HuH-7 (cell line): ENCODE data around the gene DRGX.

Experiments
- DNase-seq: peaks from one replicate; pipeline ENCODE4 v3.0.0; 2011; ENCODE audit warnings: low spot score

Gene DRGX

GRCh38 chr10:49361178-49361554, 34.7 kb downstream of the DRGX start:
- DNase-seq: no peak

- no peak for DNase-seq
Observed at GRCh38 chr10:49360271-49361177, 35.4 kb downstream of the DRGX start.

- no peak for DNase-seq
Observed at GRCh38 chr10:49359349-49360270, 36.3 kb downstream of the DRGX start.

GRCh38 chr10:49357910-49358309, 38.0 kb downstream of the DRGX start:
- DNase-seq: no peak

GRCh38 chr10:49356944-49357343, 38.9 kb downstream of the DRGX start:
- no peak for DNase-seq

GRCh38 chr10:49356181-49356580, 39.7 kb downstream of the DRGX start:
- no peak for DNase-seq

- DNase-seq: no peak
Observed at GRCh38 chr10:49355221-49355620, 40.7 kb downstream of the DRGX start.

- no peak for DNase-seq
Observed at GRCh38 chr10:49354593-49354992, 41.3 kb downstream of the DRGX start.

- DNase-seq: no peak
Observed at GRCh38 chr10:49353895-49354566, 41.9 kb downstream of the DRGX start.

GRCh38 chr10:49353026-49353894, 42.6 kb downstream of the DRGX start:
- DNase-seq: no peak

- no peak for DNase-seq
Observed at GRCh38 chr10:49352323-49352722, 43.6 kb downstream of the DRGX start.

- no peak for DNase-seq
Observed at GRCh38 chr10:49351669-49352068, 44.2 kb downstream of the DRGX start.

GRCh38 chr10:49350846-49351532, 44.9 kb downstream of the DRGX start:
- no peak for DNase-seq

GRCh38 chr10:49350138-49350537, 45.8 kb downstream of the DRGX start:
- DNase-seq: no peak

- DNase-seq: no peak
Observed at GRCh38 chr10:49349390-49349789, 46.5 kb downstream of the DRGX start.

GRCh38 chr10:49348593-49348992, 47.3 kb downstream of the DRGX start:
- DNase-seq: no peak

- DNase-seq: no peak
Observed at GRCh38 chr10:49347827-49348226, 48.1 kb downstream of the DRGX start.

- DNase-seq: no peak
Observed at GRCh38 chr10:49347342-49347741, 48.5 kb downstream of the DRGX start.

- no peak for DNase-seq
Observed at GRCh38 chr10:49344840-49345239, 51.0 kb downstream of the DRGX start.

- no peak for DNase-seq
Observed at GRCh38 chr10:49338604-49339003, 57.3 kb downstream of the DRGX start.
